Measurements from ENCODE around the gene CEMIP. TPM values are rescaled to one million over a fixed set of nuclear protein-coding genes. Genes with fewer than 3 reads are reported as not detected.

Gene CEMIP
- total and polyA plus RNA-seq, 10 of the 15 experiments (the other 5 are each of a cell fraction or from before 2014, with no cell fraction given), result 0.01 to 0.44 (median 0.16) TPM; not detected in 6

GRCh38 chr15:80785811-80786354 is 6.7 kb downstream of the CEMIP start (continued):
- no peak for TF ChIP-seq CTCF (IDR thresholded peaks at IDR 0.05 in 2 of 3, conservative IDR thresholded peaks at IDR 0.05 in 1 of 3; ENCODE audit: control insufficient read depth in 2 of 3, extremely low read depth in 1 of 3, insufficient read depth in 1 of 3, low read depth in 3 of 3, low read length in 3 of 3)
- no peak for TF ChIP-seq IRF3 (IDR thresholded peaks at IDR 0.05)
- no peak for TF ChIP-seq USF2 (IDR thresholded peaks at IDR 0.05; ENCODE audit: borderline replicate concordance, low read depth, low read length)
- no peak for TF ChIP-seq HDAC2 (IDR thresholded peaks at IDR 0.05)
- TF ChIP-seq SREBF1 (IDR thresholded peaks at IDR 0.05; ENCODE audit: low read length), result no peak
- no peak for TF ChIP-seq FOS (IDR thresholded peaks at IDR 0.05; ENCODE audit: borderline replicate concordance, extremely low read depth, insufficient read length)
- no peak for TF ChIP-seq SMAD1 (IDR thresholded peaks at IDR 0.05; ENCODE audit: low read depth, partially characterized antibody)
- no peak for TF ChIP-seq BHLHE40 (IDR thresholded peaks at IDR 0.05; ENCODE audit: borderline replicate concordance in 1 of 2, low read depth in 2 of 2, low read length in 1 of 2)

All from GM12878 (cell line).